Caco-2 (cell line): Measurements from ENCODE around the gene MYORG. TPM values are rescaled to one million over a fixed set of nuclear protein-coding genes. Genes with fewer than 3 reads are reported as not detected.

ENCODE experiments used
- BruUV-seq: library from RNA; stranded (reverse); fragments of 400-500 nt; replicated peaks from 2 replicates; lab custom pipeline; 2021; lab: Mats Ljungman, UMichigan
- CTCF ChIA-PET: fragments of 300-600 bp; sonication (Branson Sonifier 250); formaldehyde crosslinking; loops from one replicate; lab custom pipeline; 2022; ENCODE audit warnings: antibody characterized with exemption; lab: Charles Lee
- POLR2A ChIA-PET: fragments of 300-600 bp; sonication (Branson Sonifier 250); formaldehyde crosslinking; loops from one replicate; lab custom pipeline; 2022; ENCODE audit warnings: antibody characterized with exemption; lab: Charles Lee
- DNase-seq, 2 experiments: peaks; one replicate each; pipeline versions ENCODE4 v3.0.0 to v3.0.0-alpha.2; 2020 to 2022
- H3K27me3 ChIP-seq: replicated peaks from 2 replicates; pipeline ENCODE4 v1.6.0; 2011; ENCODE audit warnings: low read length; ENCODE audit not compliant: control insufficient read depth, insufficient read depth
- H3K36me3 ChIP-seq: 2 replicates; pipeline ENCODE4 v1.5.1; 2011; ENCODE audit warnings: low read length; ENCODE audit not compliant: control insufficient read depth, insufficient read depth
- H3K4me1 ChIP-seq: fragments of 250-450 bp; sonication (Bioruptor Pico); 2 replicates; pipeline ENCODE4 v1.5.1; 2020; ENCODE audit warnings: mild to moderate bottlenecking
- H3K4me3 ChIP-seq: 2 replicates; pipeline ENCODE4 v1.5.1; 2011; ENCODE audit warnings: low read depth, mild to moderate bottlenecking, control low read depth, low read length
- H3K9me3 ChIP-seq: fragments of 250-450 bp; sonication (Bioruptor Pico); 2 replicates; pipeline ENCODE4 v1.5.1; 2020; ENCODE audit warnings: mild to moderate bottlenecking, moderate library complexity
- H3K27ac Mint-ChIP-seq: one replicate; pipeline ENCODE4 v1.8.0; 2022; ENCODE audit warnings: mixed read lengths; ENCODE audit not compliant: unreplicated experiment
- H3K27me3 Mint-ChIP-seq: one replicate; pipeline ENCODE4 v1.8.0; 2022; ENCODE audit warnings: mixed read lengths; ENCODE audit not compliant: insufficient read depth, unreplicated experiment
- H3K36me3 Mint-ChIP-seq: one replicate; pipeline ENCODE4 v1.8.0; 2022; ENCODE audit warnings: mild to moderate bottlenecking, mixed read lengths; ENCODE audit not compliant: insufficient read depth, unreplicated experiment
- H3K4me1 Mint-ChIP-seq: one replicate; pipeline ENCODE4 v1.8.0; 2022; ENCODE audit warnings: low read depth, mixed read lengths; ENCODE audit not compliant: unreplicated experiment
- H3K4me3 Mint-ChIP-seq: one replicate; pipeline ENCODE4 v1.8.0; 2022; ENCODE audit warnings: mild to moderate bottlenecking, moderate library complexity, mixed read lengths; ENCODE audit not compliant: unreplicated experiment
- H3K9me3 Mint-ChIP-seq: one replicate; pipeline ENCODE4 v1.8.0; 2022; ENCODE audit warnings: mixed read lengths; ENCODE audit not compliant: unreplicated experiment
- CTCF ChIP-seq, 2 experiments: fragments of 200-600 bp in 1 of 2; IDR thresholded peaks; 1 replicate in 1 of 2; 2 replicates in 1 of 2; pipeline versions ENCODE4 v1.5.1 to v1.8.0; 2011 to 2022; ENCODE audit warnings: antibody characterized with exemption in 1 of 2, control low read depth in 1 of 2, inconsistent platforms in 1 of 2, low read depth in 1 of 2, low read length in 1 of 2, mild to moderate bottlenecking in 1 of 2, moderate library complexity in 1 of 2; ENCODE audit not compliant: insufficient read depth in 1 of 2, severe bottlenecking in 1 of 2, unreplicated experiment in 1 of 2
- intact Hi-C: fragments of 100-400 bp; cut with micrococcal nuclease; formaldehyde crosslinking; loops from one replicate; pipeline ENCODE4 v1.10.0; 2022; ENCODE audit not compliant: unreplicated experiment
- total RNA-seq: library from RNA; stranded (reverse); gene quantifications from 2 replicates; pipeline ENCODE4 v1.2.3, GENCODE V29; 2022

MYORG gene
- total RNA-seq, 1 experiment from 2014 or later = 37.3 TPM

GRCh38 chr9:34335376-34335775 is 41.3 kb downstream of the MYORG start:
- BruUV-seq = no TSS peak
- intact Hi-C loops = no loop called here
- ChIA-PET CTCF (interaction anchor here (1.5 to 7.0 kb wide), 3 partner anchors 17 to 68 kb away, joined by 5 to 105 read pairs (median 11); partner anchors contain the start of gene MYORG), POLR2A (interaction anchor here (1.9 kb wide), 1 partner anchor 41 kb away, joined by 5 read pairs; the partner anchor contains the start of gene MYORG)
- peaks cover 6% of the 10 kb centered on the region for H3K4me1 Mint-ChIP-seq
- TF ChIP-seq CTCF (IDR thresholded peaks at IDR 0.05; ENCODE audit: insufficient read depth in 1 of 2, low read depth in 1 of 2, low read length in 1 of 2, severe bottlenecking in 1 of 2, unreplicated experiment in 1 of 2) = no peak
- Histone ChIP-seq H3K9me3 (no peaks in the 10 kb centered on the region), H3K36me3 (no peaks in the 10 kb centered on the region), H3K4me3 (no peak overlapping the region), H3K4me1 (no peaks in the 10 kb centered on the region), H3K27me3 (no peaks in the 10 kb centered on the region)
- no peaks in the 10 kb centered on the region for H3K36me3 Mint-ChIP-seq
- no peaks in the 10 kb centered on the region for H3K9me3 Mint-ChIP-seq
- no peaks in the 10 kb centered on the region for H3K27me3 Mint-ChIP-seq
- H3K4me3 Mint-ChIP-seq = no peak overlapping the region
- H3K27ac Mint-ChIP-seq = no peak overlapping the region
- DNase-seq = no peak

GRCh38 chr9:34334916-34335315 is 41.8 kb downstream of the MYORG start:
- DNase-seq = no peak
- CTCF ChIA-PET = interaction anchor here (1.5 to 7.0 kb wide), 3 partner anchors 17 to 69 kb away, joined by 5 to 105 read pairs (median 11); partner anchors contain the start of gene MYORG
- no peaks in the 10 kb centered on the region for H3K9me3 ChIP-seq
- no peak for TF ChIP-seq CTCF (IDR thresholded peaks at IDR 0.05; ENCODE audit: insufficient read depth in 1 of 2, low read depth in 1 of 2, low read length in 1 of 2, severe bottlenecking in 1 of 2, unreplicated experiment in 1 of 2)
- H3K27me3 Mint-ChIP-seq = no peaks in the 10 kb centered on the region
- no peak overlapping the region for H3K27ac Mint-ChIP-seq
- no peaks in the 10 kb centered on the region for H3K27me3 ChIP-seq
- H3K36me3 Mint-ChIP-seq = peaks cover 3% of the 10 kb centered on the region
- peaks cover 6% of the 10 kb centered on the region for H3K4me1 Mint-ChIP-seq
- POLR2A ChIA-PET = interaction anchor here (1.9 kb wide), 1 partner anchor 42 kb away, joined by 5 read pairs; the partner anchor contains the start of gene MYORG
- H3K4me1 ChIP-seq = no peaks in the 10 kb centered on the region
- H3K36me3 ChIP-seq = no peaks in the 10 kb centered on the region
- intact Hi-C loops = no loop called here
- BruUV-seq = no TSS peak
- H3K9me3 Mint-ChIP-seq = no peaks in the 10 kb centered on the region
- no peak overlapping the region for H3K4me3 Mint-ChIP-seq
- no peak overlapping the region for H3K4me3 ChIP-seq

GRCh38 chr9:34334337-34334824 is 42.3 kb downstream of the MYORG start:
- no peak for TF ChIP-seq CTCF (IDR thresholded peaks at IDR 0.05; ENCODE audit: insufficient read depth in 1 of 2, low read depth in 1 of 2, low read length in 1 of 2, severe bottlenecking in 1 of 2, unreplicated experiment in 1 of 2)
- ChIA-PET POLR2A (interaction anchor here (1.9 kb wide), 1 partner anchor 42 kb away, joined by 5 read pairs; the partner anchor contains the start of gene MYORG), CTCF (interaction anchor here (1.5 to 7.0 kb wide), 3 partner anchors 18 to 69 kb away, joined by 5 to 105 read pairs (median 11); partner anchors contain the start of gene MYORG)
- Mint-ChIP-seq H3K27me3 (no peaks in the 10 kb centered on the region), H3K36me3 (peaks cover 9% of the 10 kb centered on the region), H3K4me1 (peaks cover 6% of the 10 kb centered on the region), H3K4me3 (no peak overlapping the region), H3K9me3 (no peaks in the 10 kb centered on the region), H3K27ac (no peak overlapping the region)
- Histone ChIP-seq H3K4me3 (no peak overlapping the region), H3K4me1 (no peaks in the 10 kb centered on the region), H3K36me3 (no peaks in the 10 kb centered on the region), H3K9me3 (no peaks in the 10 kb centered on the region), H3K27me3 (no peaks in the 10 kb centered on the region)
- no TSS peak for BruUV-seq
- intact Hi-C loops = no loop called here
- DNase-seq = no peak
